Measurements from ENCODE around the gene STPG1.

DNA sequence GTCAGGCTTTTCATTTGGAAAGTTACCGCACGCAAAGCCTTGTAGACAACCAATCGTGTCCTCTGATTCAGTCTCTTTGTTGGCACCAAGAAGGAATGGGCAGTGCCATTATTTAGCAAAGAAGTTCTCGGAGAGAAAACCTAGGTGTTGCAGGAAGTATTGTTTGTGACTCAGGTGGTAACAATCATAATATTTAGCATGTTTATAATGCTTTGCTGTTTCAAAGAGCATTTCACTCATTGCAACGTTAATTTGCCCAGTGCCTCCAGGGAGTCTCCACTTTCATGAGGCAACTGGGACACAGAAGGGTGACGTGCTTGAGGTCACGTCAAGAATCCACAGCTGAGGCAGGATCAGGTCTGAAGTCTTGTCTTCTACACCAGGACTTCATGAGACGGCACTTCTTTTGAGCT lies 31.4 kb downstream of the STPG1 start:
- TF ChIP-seq ZNF274 (CRISPR knock-in tag; IDR thresholded peaks at IDR 0.05) (no peak), POLR2A (IDR thresholded peaks at IDR 0.05; ENCODE audit: insufficient read depth in 1 of 2, low read depth in 2 of 2, low read length in 2 of 2) (no peak), ZNF331 (CRISPR knock-in tag; IDR thresholded peaks at IDR 0.05) (no peak), ATF1 (CRISPR knock-in tag; IDR thresholded peaks at IDR 0.05) (no peak), BHLHE40 (IDR thresholded peaks at IDR 0.05; ENCODE audit: low read length) (no peak), ZMAT5 (CRISPR knock-in tag; IDR thresholded peaks at IDR 0.05; ENCODE audit: borderline replicate concordance, low read depth) (no peak), POLR2AphosphoS5 (IDR thresholded peaks at IDR 0.05; ENCODE audit: low read depth, low read length) (no peak), YY1 (IDR thresholded peaks at IDR 0.05; ENCODE audit: insufficient read depth, insufficient replicate concordance, low read depth, low read length) (no peak), HMG20B (CRISPR knock-in tag; conservative IDR thresholded peaks at IDR 0.05) (no peak), TAF1 (CRISPR knock-in tag; IDR thresholded peaks at IDR 0.05) (no peak), CBX2 (IDR thresholded peaks at IDR 0.05; ENCODE audit: low read depth, low read length) (no peak), CBX2 (CRISPR knock-in tag; IDR thresholded peaks at IDR 0.05; ENCODE audit: low read depth) (no peak)

Data from HepG2 (cell line).